COLO829 (cell line): Measurements from ENCODE around the gene ROMO1.
A peak's percentile ranks its signal among the peaks of the same experiment; 100 is the strongest.
"Not testable (repeated sequence)": the region's sequence is repeated elsewhere in the genome, so short reads cannot be mapped to it uniquely, and the experiment has no call there.

Source experiments
- DNase-seq: peaks from one replicate; pipeline ENCODE4 v3.0.0; 2012; ENCODE audit warnings: low spot score

Gene ROMO1

DNA sequence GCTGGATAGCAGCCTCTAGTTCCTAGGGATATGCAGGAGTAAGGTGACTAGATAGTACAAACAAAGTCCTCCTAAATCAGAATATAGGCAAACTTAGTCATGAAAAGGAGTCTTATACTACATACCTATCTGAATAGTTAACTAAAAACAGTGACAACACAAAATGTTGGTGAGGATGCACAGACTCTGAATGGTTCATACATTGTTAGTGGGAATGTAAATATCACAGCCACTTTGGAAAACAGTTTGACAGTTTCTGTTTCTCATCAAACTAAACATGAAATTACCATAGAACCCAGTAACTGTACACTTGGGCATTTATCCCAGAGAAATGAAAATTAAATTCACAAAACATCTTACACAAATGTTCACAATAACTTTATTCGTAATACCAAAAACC, 17.2 kb upstream of the ROMO1 start:
- DNase-seq: no peak

DNA sequence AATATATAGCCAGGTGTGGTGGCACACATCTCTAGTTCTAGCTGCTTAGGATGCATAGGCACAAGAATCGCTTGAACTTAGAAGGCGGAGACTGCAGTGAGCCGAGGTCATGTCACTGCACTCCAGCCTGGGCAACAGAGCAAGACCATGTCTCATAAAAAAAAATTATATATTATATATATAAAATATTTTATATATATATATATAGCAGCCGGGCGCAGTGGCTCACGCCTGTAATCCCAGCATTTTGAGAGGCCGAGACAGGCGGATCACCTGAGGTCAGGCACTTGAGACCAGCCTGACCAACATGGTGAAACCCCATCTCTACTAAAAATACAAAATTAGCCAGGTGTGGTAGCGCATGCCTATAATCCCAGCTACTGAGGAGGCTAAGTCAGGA, 13.8 kb upstream of the ROMO1 start:
- not testable (repeated sequence) for DNase-seq

DNA sequence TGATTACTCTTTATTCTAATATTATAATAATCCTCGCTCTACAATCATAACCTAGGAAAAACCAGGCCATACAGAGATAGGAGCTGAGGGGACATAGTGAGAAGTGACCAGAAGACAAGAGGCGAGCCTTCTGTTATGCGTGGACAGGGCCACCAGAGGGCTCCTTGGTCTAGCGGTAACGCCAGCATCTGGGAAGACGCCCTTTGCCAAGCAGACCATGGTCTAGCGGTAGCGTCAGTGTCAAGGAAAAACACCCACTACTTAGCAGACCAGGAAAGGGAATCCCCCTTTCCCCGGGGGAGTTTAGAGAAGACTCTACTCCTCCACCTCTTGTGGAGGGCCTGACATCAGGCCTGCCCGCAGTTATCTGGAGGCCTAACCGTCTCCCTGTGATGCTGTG, 12.3 kb upstream of the ROMO1 start:
- not testable (repeated sequence) for DNase-seq

DNA sequence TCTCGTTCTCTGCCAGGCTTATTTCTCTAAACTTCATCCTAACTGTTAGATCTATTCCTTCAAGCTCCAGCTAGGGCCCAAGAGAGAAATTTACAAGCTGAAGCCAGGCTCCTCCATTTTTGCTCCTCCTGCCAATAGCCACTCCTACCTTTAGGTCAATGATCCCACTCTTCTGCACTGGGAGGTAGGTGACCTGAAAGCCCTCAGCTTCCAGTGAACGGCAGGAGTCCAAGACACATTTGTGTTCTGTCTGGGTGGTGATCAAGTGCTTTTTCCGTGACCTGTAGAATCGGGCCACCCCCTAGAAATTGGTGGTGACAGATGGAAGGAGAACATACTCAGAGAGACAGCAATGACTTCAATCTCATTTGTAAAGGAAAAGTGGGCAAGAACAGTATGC, 8.9 kb upstream of the ROMO1 start:
- DNase-seq: no peak

DNA sequence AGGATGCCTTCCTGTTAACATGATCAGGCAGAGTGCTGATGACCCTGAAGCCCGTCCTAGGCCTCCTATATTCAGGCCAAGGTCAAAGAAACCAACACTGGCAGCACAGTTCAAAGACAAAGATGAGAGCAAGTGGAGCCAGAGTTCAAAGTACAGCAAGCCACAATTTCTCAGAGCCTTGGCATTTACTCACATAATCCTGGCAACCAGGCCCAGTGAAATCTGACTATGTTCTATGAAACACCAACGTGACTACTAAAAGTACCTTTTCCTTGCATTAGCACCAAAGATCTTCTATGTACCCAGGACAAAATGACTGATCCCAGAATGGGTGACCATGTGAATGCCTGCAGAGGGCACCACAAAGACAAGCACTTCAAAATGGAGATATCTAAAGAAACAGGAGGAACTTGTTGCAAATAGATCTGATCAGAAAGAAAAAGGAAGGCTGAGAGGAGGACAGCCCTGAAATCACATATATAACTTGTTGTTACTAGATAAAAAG, 3.9 kb upstream of the ROMO1 start:
- no peak for DNase-seq

DNA sequence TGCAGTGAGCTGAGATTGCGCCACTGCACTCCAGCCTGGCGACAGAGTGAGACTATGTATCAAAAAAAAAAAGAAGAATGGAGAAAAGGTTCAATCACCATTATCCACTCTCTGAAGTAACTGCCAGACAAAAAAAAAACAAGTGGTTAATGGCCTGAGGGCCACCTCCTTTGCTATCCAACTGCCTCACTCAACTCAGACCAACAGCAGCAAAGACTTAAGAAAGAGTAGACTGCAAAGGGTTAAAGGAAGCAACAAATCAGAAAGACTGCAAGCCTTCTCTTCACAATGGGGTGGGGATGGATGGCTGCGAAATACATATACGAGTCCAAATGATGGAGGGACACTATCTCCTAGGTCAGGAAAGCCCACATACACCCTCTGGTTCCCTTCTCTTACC, 3.2 kb upstream of the ROMO1 start:
- no peak for DNase-seq

DNA sequence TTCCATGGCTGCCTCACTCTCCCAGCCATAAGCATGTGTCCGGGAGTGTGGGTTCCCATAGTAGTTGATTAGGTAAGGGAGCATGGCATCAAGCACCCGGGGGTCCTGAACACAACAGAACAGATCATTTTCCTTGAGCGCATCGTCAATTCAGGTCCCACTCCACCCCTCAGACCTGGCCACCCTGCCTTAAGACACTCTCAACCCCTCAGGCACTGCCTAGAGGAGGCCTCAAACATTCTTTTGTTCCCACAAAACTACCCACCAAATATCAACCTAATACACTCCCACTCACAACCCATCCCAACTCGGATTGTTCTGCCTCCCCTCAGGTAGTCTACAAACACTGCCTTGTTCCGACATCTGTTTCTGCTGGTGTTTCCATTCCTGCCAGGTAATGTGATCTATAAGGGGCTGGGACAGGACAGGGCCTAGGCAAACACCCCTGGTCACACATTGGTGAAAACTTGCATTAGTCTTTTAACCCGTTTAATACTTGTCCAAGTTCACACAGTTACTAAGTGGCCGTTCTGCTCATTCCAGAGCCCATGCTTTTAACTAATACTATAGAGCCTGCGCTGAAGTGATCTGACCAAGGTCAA, 1.4 kb upstream of the ROMO1 start:
- DNase-seq: no peak

DNA sequence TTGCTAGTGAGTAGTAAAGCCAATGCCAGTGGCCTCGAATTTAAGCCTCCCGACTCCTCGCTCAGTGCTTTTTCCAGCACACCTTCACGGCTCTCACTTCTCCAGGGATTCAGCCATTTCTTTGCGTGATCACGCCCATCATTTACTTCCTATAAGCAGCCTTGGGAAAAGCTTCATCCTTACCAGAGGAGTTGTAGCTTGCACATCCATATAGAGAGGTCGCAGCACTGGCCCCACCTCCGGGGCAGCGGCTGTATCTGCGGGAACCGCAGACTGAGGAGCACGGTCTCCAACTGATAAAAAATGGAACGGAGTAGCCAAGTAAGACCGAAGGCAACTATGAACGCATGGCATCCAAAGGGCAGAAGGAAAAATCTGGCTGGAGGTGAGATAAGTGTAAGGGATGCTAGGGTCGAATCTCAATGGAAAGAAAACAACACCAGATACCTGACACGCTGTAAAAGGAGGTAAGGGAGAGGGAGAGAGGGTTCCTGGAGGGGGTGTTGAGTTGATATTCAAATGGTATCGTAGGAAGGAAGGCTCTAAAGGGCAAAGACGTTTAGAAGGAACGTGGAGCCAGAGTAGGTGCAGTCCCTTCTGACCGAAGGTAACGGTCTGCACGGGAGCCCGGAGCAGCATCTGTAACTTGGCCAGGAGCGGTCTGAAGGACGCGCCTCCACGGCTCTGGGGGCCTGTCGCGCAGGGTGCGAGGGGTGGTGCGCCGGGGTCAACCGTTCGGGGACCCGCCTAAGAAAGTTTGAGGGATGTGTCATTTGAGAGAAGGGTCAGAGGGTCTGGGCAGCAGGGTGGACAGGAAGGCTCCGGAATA, 693 bp upstream of the ROMO1 start:
- DNase-seq: no peak

DNA sequence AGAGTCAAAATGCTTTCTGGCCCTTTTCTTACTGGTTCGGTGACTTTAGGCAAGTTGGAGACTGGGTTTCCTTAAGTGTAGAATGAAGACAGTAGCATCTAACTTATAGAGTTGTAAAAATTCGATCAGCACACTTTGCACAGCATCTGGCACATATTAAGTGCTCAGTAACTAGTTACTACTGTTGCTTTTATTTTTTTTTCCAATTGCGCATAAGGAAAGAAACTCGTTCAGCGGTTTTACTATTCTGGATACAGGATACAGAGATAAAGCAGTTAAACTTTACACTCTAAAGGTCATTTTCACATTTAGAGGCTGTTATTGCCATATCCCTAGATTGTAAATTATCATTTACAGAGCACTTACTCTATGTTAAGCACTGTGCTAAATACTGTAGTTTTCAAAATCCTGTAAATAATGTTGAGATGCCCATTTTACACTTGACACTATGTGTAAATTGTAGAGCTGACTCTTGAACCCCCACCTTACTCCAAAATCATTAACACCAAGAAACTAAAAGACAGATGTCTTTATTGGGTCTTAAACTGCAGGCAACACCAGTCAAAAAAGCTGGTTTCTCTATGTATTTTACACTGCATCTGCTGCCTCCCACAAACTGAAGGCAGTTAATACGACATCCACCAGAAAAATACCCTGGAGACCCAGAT, 886 bp downstream of the ROMO1 start:
- no peak for DNase-seq

DNA sequence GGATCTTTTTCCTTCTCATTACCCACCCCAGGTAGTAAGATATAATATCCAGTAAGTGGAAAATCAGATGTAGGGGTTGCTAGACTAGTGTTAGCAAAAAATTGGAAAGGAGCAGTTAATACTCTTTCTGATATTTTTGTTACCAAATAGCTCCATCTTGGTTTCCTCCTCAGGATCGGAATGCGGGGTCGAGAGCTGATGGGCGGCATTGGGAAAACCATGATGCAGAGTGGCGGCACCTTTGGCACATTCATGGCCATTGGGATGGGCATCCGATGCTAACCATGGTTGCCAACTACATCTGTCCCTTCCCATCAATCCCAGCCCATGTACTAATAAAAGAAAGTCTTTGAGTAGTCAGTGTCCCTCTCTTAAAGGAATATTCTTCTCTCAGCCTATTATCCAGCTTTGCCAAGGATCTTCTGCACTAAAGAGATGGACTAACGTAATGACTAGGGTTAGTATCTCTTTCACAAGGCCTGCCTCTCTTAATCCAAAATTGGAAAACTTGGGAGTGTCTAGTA, 1.5 kb downstream of the ROMO1 start:
- DNase-seq: peak; percentile 55

DNA sequence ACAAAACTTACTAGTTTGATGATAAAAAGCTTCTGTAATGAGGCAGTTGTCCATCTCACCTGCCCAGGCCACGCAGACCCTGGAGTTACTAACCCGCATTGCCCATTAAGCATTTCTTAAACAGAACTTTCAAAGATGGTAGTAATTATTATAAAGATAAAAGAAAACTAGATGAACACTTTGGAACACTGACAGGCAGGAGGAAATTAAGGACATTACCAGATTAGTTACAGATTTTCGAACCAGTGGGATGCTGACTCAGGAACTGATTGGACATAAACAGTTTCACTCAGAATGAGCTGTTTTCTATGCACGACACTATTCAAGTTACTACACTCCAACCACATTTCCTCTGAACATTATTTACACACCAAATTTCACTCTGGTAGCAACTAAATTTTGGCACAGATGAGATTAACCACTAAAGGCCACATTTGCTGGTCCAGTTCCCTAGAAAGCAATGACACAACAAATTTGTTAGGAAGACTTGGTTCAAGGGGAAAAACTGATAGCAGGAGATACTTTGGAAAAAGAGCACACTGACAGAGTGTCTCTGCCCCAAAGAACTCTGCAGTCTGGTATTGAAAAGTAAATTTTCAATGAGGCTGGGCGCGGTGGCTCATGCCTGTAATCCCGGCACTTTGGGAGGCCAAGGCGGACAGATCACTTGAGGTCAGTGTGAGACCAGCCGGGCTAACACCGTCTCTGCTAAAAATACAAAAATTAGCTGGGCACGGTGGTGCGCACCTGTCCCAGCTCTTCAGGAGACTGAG, 3.0 kb downstream of the ROMO1 start:
- no peak for DNase-seq

DNA sequence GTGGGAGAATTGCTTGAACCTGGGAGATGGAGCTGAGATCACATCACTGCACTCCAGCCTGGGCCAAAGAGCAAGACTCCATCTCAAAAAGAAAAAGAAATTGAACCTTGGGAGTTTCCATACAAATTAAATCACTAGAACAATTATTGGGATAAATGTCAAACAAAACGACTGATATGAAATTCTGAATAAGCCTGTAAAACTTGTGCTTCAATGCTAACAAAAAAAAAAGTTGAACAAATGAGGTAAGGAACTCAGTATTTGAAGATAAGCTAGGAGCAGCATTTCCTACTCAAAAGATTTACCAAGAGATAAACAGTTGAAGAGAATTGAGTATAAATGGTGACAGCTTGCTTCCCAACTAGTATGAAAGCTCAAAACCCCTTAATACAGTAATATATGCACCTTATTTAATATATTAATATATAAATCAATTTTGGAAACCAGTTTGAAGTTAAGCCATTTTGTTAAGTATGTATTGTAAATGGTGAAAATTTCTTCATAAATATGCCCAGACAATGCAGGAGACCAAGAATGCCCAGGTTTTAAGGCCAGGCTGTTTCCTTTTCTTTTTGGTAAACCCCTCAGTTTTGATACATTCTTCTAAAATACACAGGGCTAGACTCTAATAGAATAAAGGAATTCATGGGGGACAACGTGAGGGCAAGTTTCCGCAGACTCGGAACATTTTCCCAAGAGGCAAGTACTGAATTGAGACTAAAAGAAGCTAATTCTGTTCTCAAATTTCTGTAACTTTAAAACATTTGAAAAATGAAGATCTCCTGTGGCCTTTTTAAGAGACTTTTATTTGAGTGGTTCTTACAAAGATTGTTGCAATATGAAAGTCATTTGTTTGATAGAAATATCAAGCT, 3.9 kb downstream of the ROMO1 start:
- no peak for DNase-seq

DNA sequence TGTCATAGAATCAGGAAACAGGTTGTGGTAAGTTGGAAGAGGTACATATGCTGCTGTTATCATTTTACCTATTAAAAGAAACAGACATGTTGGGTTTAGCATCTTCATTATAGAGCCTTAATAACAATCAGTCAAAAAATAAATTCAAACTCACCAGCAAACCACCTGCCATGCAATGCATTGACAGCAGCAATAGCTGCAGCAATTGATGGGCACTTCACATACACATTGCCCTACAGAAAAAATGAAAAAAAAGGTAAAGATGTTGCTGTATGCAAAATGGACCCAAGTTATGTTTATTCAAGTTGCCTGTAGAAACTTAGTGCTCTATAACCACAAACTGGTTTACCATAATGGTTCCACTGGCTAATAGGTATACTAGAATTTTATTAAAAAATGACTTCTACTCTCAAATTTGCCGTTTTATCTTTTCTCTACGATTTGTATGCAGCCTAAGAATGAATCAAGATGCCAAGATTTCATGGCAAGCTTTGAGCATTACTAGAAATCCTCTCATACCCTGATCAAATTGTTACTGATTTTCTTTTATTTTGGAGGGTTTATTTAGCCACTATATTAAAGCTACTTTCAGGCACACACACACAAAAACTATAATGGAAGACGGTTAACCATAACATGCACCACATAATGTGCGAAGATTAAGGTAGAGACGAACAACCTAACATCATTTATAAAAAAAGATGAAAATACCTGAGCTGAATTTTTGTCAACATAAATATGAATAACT, 5.5 kb downstream of the ROMO1 start:
- DNase-seq: no peak

DNA sequence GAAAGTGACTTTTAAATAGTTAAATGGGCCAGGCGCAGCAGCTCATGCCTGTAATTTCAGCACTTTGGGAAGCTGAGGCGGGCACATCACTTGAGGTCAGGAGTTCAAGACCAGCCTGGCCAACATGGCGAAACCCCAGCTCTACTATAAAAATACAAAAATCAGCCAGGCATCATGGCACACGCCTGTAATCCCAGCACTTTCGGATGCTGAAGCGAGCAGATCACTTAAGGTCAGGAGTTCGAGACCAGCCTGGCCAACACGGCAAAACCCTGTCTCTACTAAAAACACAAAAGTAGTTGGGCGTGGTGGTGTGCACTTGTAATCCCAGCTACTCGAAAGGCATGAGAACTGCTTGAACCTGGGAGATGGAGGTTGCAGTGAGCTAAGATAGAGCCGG, 6.7 kb downstream of the ROMO1 start:
- DNase-seq: not testable (repeated sequence)

DNA sequence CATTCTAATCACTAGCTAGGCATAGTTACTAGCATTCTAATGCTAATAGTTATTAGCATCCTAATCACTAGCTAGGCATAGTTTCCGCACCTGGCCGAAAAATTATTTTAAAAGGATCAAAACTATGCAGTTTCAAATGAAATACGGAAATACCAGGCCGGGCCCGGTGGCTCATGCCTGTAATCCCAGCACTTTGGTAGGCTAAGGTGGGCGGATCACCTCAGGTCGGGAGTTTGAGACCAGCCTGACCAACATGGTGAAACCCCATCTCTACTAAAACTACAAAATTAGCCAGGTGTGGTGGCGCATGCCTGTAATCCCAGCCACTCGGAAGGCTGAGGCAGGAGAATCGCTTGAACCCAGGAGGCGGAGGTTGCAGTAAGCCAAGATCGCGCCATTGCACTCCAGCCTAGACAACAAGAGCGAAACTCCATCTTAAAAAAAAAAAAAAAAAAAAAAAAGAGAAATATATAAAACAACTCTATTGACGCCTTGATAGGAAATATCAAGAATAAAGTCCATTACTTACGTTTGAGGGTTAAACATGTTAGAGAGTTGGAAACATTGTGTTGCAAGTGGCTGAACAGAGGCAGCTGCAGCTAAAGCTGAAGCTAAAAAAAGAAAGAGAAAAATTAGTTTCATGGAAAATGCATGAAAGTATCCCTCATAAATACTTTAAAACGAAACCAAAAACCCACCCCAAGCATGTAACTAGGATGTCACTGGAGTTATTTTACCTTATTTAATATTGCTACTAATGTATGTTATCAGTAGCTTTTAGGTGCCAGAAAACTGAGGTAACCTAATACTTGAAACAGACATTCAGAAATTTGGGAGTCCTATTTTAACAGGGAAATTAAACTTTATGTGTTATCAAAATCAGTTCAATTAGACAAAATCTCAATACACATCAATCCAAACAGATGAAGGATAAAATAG, 7.7 kb downstream of the ROMO1 start:
- not testable (repeated sequence) for DNase-seq

DNA sequence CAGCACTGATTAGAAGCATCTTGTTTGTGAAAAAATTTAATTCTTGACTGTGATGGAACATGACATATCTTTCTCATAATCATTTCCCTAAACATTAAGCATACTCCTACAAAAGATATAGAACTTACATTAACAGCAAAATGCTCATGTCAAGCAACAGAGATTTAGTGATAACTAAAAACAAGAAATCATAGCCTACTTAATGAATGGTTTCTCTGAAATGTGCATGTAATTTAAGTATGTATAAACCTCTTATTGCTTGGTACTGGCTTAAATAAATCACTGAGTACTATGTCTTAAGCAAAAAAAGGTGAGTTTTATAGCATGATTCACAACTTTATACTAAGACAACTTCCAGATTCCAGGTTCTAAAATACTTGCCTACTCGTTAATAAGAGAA, 9.3 kb downstream of the ROMO1 start:
- DNase-seq: no peak

DNA sequence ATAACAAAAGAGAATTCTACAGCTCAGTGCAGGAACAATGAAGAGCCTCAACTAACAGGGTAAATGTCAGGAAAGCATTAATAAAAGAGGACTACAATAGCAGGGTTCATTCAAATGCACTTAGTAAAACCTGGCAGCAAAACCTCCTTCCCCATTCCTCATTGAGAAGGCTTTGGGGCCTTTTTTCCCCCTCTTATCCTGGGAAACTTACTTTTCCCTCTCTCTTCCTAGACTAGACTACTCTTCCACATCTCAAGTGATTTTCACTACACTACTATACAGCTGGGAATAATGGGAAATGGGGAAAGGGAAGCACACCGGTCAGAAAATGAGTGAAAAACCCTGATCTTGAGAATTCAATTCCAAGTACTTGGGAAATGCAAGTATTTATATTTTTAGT, 10.1 kb downstream of the ROMO1 start:
- DNase-seq: no peak

DNA sequence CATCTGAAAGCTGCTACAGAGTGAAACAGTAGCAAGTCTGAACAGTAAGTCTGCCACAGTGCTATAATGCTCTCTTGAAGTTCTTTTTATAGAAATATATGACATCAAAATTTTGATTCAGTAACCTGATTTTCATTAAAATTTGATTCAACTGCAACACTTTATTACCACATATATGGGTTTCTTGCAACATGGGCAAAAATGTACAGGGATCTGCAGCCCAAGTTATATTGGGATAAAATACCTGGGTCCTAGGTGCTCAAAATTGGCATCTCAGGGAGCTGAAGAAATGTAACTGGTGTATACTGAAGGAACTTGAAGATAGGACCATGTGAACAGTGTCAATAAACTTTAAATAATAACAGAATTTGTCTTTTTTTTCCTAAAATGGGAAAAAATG, 10.8 kb downstream of the ROMO1 start:
- DNase-seq: no peak

DNA sequence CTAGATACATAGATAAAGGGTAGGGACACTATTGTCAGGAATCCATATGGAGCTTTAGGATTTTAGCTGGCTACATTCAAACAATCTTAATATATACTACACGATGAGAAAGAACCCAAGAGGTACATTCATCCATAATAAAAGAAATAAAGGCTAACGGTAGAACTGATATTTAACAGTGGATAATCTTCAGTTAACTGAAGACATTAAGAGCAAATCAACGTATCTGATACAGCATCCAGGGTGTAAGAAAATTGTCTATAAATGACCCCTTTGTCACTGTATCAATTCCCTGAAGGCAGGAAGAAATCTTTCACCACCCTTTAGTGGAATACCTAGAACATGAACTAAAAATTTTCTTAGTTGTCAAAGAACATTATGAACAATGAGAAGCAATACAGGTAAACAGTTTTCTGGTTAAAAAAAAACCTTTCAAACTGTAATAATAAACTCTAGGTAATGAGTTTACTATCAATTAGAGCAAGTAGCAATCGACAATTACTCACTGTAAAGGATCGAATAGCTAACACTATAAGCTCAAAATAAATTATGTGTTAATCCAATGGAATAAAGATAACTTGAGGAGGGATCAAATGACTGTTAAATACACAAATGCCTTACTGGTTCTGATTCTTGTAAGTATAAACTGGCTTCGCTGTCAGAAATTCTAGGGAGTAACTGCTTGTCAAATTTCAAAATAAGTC, 11.8 kb downstream of the ROMO1 start:
- no peak for DNase-seq
